Measurements from ENCODE around the gene ELFN2.

DNA sequence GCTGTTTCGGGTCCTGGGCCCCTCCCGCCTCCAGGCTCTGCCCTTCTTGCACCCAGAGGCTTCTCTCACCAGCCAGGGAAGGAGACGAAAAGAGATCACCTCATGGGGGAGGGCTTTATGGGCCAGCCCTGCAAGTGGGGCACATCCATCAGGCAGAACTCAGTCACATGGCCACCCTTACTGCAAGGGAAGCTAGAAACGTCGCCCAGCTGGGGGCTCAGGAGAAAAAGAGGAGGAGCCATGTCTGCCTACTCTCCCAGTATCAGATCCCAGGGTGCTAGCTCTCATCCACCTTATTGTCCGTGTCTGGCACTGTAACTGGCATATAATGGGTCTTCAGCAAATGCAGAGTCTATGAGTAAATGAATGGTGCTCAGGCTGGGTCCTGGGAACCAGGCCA lies 34.7 kb upstream of the ELFN2 start:
- TF ChIP-seq ZNF24 (tag by site-specific recombination; IDR thresholded peaks at IDR 0.05) (no peak), ZNF792 (tag by site-specific recombination; IDR thresholded peaks at IDR 0.05) (no peak), ZFP41 (tag by site-specific recombination; IDR thresholded peaks at IDR 0.05; ENCODE audit: borderline replicate concordance) (no peak), ZNF335 (tag by site-specific recombination; conservative IDR thresholded peaks at IDR 0.05) (no peak), ZNF514 (tag by site-specific recombination; IDR thresholded peaks at IDR 0.05) (no peak), ZNF701 (tag by site-specific recombination; IDR thresholded peaks at IDR 0.05) (no peak), ZNF274 (IDR thresholded peaks at IDR 0.05; ENCODE audit: low read length) (no peak), ZNF274 (tag by site-specific recombination; IDR thresholded peaks at IDR 0.05; ENCODE audit: borderline replicate concordance) (no peak)
- TF ChIP-seq, protein P1, sequence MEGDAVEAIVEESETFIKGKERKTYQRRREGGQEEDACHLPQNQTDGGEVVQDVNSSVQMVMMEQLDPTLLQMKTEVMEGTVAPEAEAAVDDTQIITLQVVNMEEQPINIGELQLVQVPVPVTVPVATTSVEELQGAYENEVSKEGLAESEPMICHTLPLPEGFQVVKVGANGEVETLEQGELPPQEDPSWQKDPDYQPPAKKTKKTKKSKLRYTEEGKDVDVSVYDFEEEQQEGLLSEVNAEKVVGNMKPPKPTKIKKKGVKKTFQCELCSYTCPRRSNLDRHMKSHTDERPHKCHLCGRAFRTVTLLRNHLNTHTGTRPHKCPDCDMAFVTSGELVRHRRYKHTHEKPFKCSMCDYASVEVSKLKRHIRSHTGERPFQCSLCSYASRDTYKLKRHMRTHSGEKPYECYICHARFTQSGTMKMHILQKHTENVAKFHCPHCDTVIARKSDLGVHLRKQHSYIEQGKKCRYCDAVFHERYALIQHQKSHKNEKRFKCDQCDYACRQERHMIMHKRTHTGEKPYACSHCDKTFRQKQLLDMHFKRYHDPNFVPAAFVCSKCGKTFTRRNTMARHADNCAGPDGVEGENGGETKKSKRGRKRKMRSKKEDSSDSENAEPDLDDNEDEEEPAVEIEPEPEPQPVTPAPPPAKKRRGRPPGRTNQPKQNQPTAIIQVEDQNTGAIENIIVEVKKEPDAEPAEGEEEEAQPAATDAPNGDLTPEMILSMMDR (tag by site-specific recombination; IDR thresholded peaks at IDR 0.05): no peak
